Type B pancreatic cell (in vitro differentiated cells): ENCODE results near the gene TIAM2. TPM values are rescaled to one million over a fixed set of nuclear protein-coding genes. Genes with fewer than 3 reads are reported as not detected.
"Not testable (repeated sequence)": the region's sequence is repeated elsewhere in the genome, so short reads cannot be mapped to it uniquely, and the experiment has no call there.

Source experiments
- DNase-seq: peaks from one replicate; pipeline ENCODE4 v3.0.0; 2021; ENCODE audit warnings: mixed read lengths; ENCODE audit not compliant: unreplicated experiment; ENCODE audit errors: extremely low spot score
- H3K27ac Mint-ChIP-seq: 2 replicates; pipeline ENCODE4 v1.8.0; 2021; ENCODE audit warnings: mild to moderate bottlenecking, mixed read lengths
- H3K27me3 Mint-ChIP-seq: 2 replicates; pipeline ENCODE4 v1.8.0; 2021; ENCODE audit warnings: mixed read lengths
- H3K36me3 Mint-ChIP-seq: 2 replicates; pipeline ENCODE4 v1.8.0; 2021; ENCODE audit warnings: mixed read lengths
- H3K4me1 Mint-ChIP-seq: one replicate; pipeline ENCODE4 v1.8.0; 2021; ENCODE audit warnings: mixed read lengths; ENCODE audit not compliant: unreplicated experiment
- H3K4me3 Mint-ChIP-seq: 2 replicates; pipeline ENCODE4 v1.8.0; 2021; ENCODE audit warnings: mild to moderate bottlenecking, mixed read lengths
- H3K9me3 Mint-ChIP-seq: 2 replicates; pipeline ENCODE4 v1.8.0; 2021; ENCODE audit warnings: mixed read lengths
- CTCF ChIP-seq: fragments of 200-600 bp; sonication (generic); conservative IDR thresholded peaks from 2 replicates; pipeline ENCODE4 v1.5.0; 2021; ENCODE audit warnings: antibody characterized with exemption, mild to moderate bottlenecking
- total RNA-seq: library from RNA; stranded (reverse); gene quantifications from 2 replicates; pipeline ENCODE4 v1.2.1, GENCODE V29; 2021; ENCODE audit warnings: low replicate concordance

The TIAM2 gene
- total RNA-seq, 1 donor from 2014 or later, result 13.5 TPM

GRCh38 chr6:155116571-155116910 is 121.4 kb downstream of the TIAM2 start:
- peaks cover 19% of the 10 kb centered on the region for H3K4me1 Mint-ChIP-seq
- no peaks in the 10 kb centered on the region for H3K27me3 Mint-ChIP-seq
- H3K27ac Mint-ChIP-seq, result no peak overlapping the region

GRCh38 chr6:155117256-155117655 is 122.1 kb downstream of the TIAM2 start:
- H3K27me3 Mint-ChIP-seq, result peaks cover 4% of the 10 kb centered on the region
- no peak overlapping the region for H3K4me3 Mint-ChIP-seq
- H3K4me1 Mint-ChIP-seq, result peaks cover 26% of the 10 kb centered on the region
- TF ChIP-seq CTCF, result no peak
- no peak for DNase-seq
- no peaks in the 10 kb centered on the region for H3K36me3 Mint-ChIP-seq
- no peak overlapping the region for H3K27ac Mint-ChIP-seq
- H3K9me3 Mint-ChIP-seq, result no peaks in the 10 kb centered on the region

More at GRCh38 chr6:155116571-155116910, 121.4 kb downstream of the TIAM2 start:
- no peak overlapping the region for H3K4me3 Mint-ChIP-seq
- DNase-seq, result no peak
- TF ChIP-seq CTCF, result no peak
- no peaks in the 10 kb centered on the region for H3K9me3 Mint-ChIP-seq
- no peaks in the 10 kb centered on the region for H3K36me3 Mint-ChIP-seq

GRCh38 chr6:155117785-155118184 is 122.7 kb downstream of the TIAM2 start:
- H3K4me3 Mint-ChIP-seq, result no peak overlapping the region
- no peak overlapping the region for H3K27ac Mint-ChIP-seq
- TF ChIP-seq CTCF, result no peak
- H3K9me3 Mint-ChIP-seq, result no peaks in the 10 kb centered on the region
- no peak for DNase-seq
- H3K4me1 Mint-ChIP-seq, result peaks cover 26% of the 10 kb centered on the region
- peaks cover 4% of the 10 kb centered on the region for H3K27me3 Mint-ChIP-seq
- H3K36me3 Mint-ChIP-seq, result no peaks in the 10 kb centered on the region

GRCh38 chr6:155119201-155119600 is 124.1 kb downstream of the TIAM2 start:
- H3K4me3 Mint-ChIP-seq, DNase-seq, H3K27ac Mint-ChIP-seq, H3K9me3 Mint-ChIP-seq, H3K27me3 Mint-ChIP-seq, H3K36me3 Mint-ChIP-seq: not testable (repeated sequence)
- H3K4me1 Mint-ChIP-seq, result peaks cover 25% of the 10 kb centered on the region

- H3K27me3 Mint-ChIP-seq, result peaks cover 4% of the 10 kb centered on the region
- H3K4me3 Mint-ChIP-seq, result no peak overlapping the region
- H3K36me3 Mint-ChIP-seq, result no peaks in the 10 kb centered on the region
- no peak for TF ChIP-seq CTCF
- no peak overlapping the region for H3K27ac Mint-ChIP-seq
- no peaks in the 10 kb centered on the region for H3K9me3 Mint-ChIP-seq
- DNase-seq, result no peak
- peaks cover 25% of the 10 kb centered on the region for H3K4me1 Mint-ChIP-seq
These were observed 124.9 kb downstream of the TIAM2 start for GRCh38 chr6:155120034-155120433.

GRCh38 chr6:155121294-155121693 is 126.2 kb downstream of the TIAM2 start:
- DNase-seq, result no peak
- Mint-ChIP-seq H3K9me3 (no peaks in the 10 kb centered on the region), H3K4me1 (peaks cover 29% of the 10 kb centered on the region), H3K4me3 (no peak overlapping the region), H3K27me3 (peaks cover 4% of the 10 kb centered on the region), H3K36me3 (no peaks in the 10 kb centered on the region), H3K27ac (no peak overlapping the region)
- TF ChIP-seq CTCF, result no peak
